Gastroesophageal sphincter (tissue), 3 donors: ENCODE measurements around the gene OPN5.

Source experiments
- EP300 ChIP-seq: sonication (generic); formaldehyde crosslinking; IDR thresholded peaks from one replicate; pipeline ENCODE4 v1.6.1; 2017; ENCODE audit warnings: antibody characterized with exemption, mild to moderate bottlenecking
- POLR2A ChIP-seq, 2 donors: fragments of 450-650 bp; IDR thresholded peaks; one replicate each; pipeline ENCODE4 v1.6.1; 2017; ENCODE audit warnings: antibody characterized with exemption in 2 of 2, mild to moderate bottlenecking in 2 of 2, moderate library complexity in 1 of 2
- POLR2AphosphoS5 ChIP-seq: sonication (generic); formaldehyde crosslinking; IDR thresholded peaks from one replicate; pipeline ENCODE4 v1.6.1; 2017; ENCODE audit warnings: antibody characterized with exemption
- TF ChIP-seq, protein P1 (sequence below), 4 experiments: fragments of 200-600 bp in 2 of 4; fragments of 450-650 bp in 2 of 4; sonication (generic) in 1 of 4; IDR thresholded peaks; one replicate each; pipeline ENCODE4 v1.5.1; 2017 to 2019; ENCODE audit warnings: antibody characterized with exemption in 4 of 4, mild to moderate bottlenecking in 2 of 4, moderate library complexity in 2 of 4

DNA sequence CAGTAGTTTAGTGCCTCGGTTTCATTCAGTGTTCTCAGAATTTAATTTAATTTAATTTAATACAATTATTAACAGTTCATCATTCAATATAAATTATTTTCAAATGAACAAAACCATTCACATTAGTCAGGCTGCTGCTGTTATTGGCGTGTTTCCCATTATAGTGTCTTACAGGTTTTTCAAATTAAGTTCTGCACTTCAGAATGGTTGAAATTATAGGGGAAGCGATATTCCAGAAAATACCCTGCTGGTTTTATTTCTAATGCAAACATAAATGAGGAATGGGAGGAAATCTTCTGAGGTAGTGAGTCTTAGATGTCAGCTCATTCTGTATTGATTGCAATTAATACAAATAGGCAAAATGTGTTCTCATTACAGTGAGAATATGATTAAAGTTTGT lies 37.6 kb downstream of the OPN5 start:
- TF ChIP-seq, protein P1, sequence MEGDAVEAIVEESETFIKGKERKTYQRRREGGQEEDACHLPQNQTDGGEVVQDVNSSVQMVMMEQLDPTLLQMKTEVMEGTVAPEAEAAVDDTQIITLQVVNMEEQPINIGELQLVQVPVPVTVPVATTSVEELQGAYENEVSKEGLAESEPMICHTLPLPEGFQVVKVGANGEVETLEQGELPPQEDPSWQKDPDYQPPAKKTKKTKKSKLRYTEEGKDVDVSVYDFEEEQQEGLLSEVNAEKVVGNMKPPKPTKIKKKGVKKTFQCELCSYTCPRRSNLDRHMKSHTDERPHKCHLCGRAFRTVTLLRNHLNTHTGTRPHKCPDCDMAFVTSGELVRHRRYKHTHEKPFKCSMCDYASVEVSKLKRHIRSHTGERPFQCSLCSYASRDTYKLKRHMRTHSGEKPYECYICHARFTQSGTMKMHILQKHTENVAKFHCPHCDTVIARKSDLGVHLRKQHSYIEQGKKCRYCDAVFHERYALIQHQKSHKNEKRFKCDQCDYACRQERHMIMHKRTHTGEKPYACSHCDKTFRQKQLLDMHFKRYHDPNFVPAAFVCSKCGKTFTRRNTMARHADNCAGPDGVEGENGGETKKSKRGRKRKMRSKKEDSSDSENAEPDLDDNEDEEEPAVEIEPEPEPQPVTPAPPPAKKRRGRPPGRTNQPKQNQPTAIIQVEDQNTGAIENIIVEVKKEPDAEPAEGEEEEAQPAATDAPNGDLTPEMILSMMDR (IDR thresholded peaks at IDR 0.05): no peak
- TF ChIP-seq POLR2AphosphoS5 (no peak), POLR2A (IDR thresholded peaks at IDR 0.05) (no peak), EP300 (no peak)
